ENCODE data around the gene SLC44A2. TPM values are rescaled to one million over a fixed set of nuclear protein-coding genes. Genes with fewer than 3 reads are reported as not detected.
A peak's percentile ranks its signal among the peaks of the same experiment; 100 is the strongest.

Gene SLC44A2
- total and polyA plus RNA-seq, 2 of the 13 experiments (the other 11 are each of a cell fraction or from before 2014, with no cell fraction given) = 2.4 to 5.6 TPM

GRCh38 chr19:10653732-10654609 is 28.6 kb downstream of the SLC44A2 start, which contains the start of gene ILF3 (continued):
- no peak for TF ChIP-seq ZNF407 (CRISPR knock-in tag; IDR thresholded peaks at IDR 0.05; ENCODE audit: not compliant biosample characterization)
- TF ChIP-seq ZNF788 (CRISPR knock-in tag; IDR thresholded peaks at IDR 0.05; ENCODE audit: borderline replicate concordance) = peak; percentile 84; the same call in 1 of the 2 replicates
- TF ChIP-seq MAFG (CRISPR knock-in tag; IDR thresholded peaks at IDR 0.05) = no peak
- no peak for TF ChIP-seq TSC22D2 (CRISPR knock-in tag; IDR thresholded peaks at IDR 0.05; ENCODE audit: borderline replicate concordance)
- peak; percentile 57; the same call in 1 of the 2 replicates for TF ChIP-seq TFAP4 (IDR thresholded peaks at IDR 0.05; ENCODE audit: borderline replicate concordance, low read depth)
- TF ChIP-seq ZNF598 (CRISPR knock-in tag; IDR thresholded peaks at IDR 0.05; ENCODE audit: borderline replicate concordance) = no peak
- no peak for TF ChIP-seq ZSCAN30 (CRISPR knock-in tag; IDR thresholded peaks at IDR 0.05)
- TF ChIP-seq NFE2 (CRISPR knock-in tag; IDR thresholded peaks at IDR 0.05) = no peak
- peak in 1 of 2 experiments; percentile 47; a peak in 3 of 4 replicates for TF ChIP-seq HMGXB4 (CRISPR knock-in tag; IDR thresholded peaks at IDR 0.05; ENCODE audit: borderline replicate concordance in 1 of 2, low read depth in 1 of 2)
- TF ChIP-seq RORA (CRISPR knock-in tag; IDR thresholded peaks at IDR 0.05) = no peak
- peak; percentile 88 for TF ChIP-seq ZMYM4 (CRISPR knock-in tag; IDR thresholded peaks at IDR 0.05)
- TF ChIP-seq JUNB (CRISPR knock-in tag; IDR thresholded peaks at IDR 0.05; ENCODE audit: borderline replicate concordance) = no peak
- no peak for TF ChIP-seq GLMP (CRISPR knock-in tag; IDR thresholded peaks at IDR 0.05; ENCODE audit: borderline replicate concordance)

Measured in HepG2 (cell line).